OCI-LY3 (cell line): ENCODE measurements around the gene IL23A.

Experiments
- CTCF ChIP-seq: fragments of 200-600, 300-600 bp; sonication (generic); IDR thresholded peaks from 2 replicates; pipeline ENCODE4 v1.5.1; 2014; ENCODE audit warnings: antibody characterized with exemption, low read length, low read depth
- EZH2phosphoT487 ChIP-seq: fragments of 200-600 bp; shearing (Covaris generic); IDR thresholded peaks from 2 replicates; pipeline ENCODE4 v1.6.1; 2018; ENCODE audit warnings: antibody characterized with exemption, mixed run types, low read depth

GRCh38 chr12:56373515-56373914, 34.8 kb downstream of the IL23A start:
- TF ChIP-seq CTCF (no peak), EZH2phosphoT487 (no peak)
